Measurements from ENCODE around the gene HTR3B.
A peak's percentile ranks its signal among the peaks of the same experiment; 100 is the strongest.
"Not testable (repeated sequence)": the region's sequence is repeated elsewhere in the genome, so short reads cannot be mapped to it uniquely, and the experiment has no call there.

HTR3B gene

GRCh38 chr11:113904379-113905101, at the start of gene HTR3B:
Gene HTR3B, plus strand, starts transcription at chr11:113904796. Its CDS starts 138 bp downstream, at chr11:113904934.
- DNase-seq: no peak

GRCh38 chr11:113855803-113856202, 48.8 kb upstream of the HTR3B start:
- no peak for DNase-seq

DNA sequence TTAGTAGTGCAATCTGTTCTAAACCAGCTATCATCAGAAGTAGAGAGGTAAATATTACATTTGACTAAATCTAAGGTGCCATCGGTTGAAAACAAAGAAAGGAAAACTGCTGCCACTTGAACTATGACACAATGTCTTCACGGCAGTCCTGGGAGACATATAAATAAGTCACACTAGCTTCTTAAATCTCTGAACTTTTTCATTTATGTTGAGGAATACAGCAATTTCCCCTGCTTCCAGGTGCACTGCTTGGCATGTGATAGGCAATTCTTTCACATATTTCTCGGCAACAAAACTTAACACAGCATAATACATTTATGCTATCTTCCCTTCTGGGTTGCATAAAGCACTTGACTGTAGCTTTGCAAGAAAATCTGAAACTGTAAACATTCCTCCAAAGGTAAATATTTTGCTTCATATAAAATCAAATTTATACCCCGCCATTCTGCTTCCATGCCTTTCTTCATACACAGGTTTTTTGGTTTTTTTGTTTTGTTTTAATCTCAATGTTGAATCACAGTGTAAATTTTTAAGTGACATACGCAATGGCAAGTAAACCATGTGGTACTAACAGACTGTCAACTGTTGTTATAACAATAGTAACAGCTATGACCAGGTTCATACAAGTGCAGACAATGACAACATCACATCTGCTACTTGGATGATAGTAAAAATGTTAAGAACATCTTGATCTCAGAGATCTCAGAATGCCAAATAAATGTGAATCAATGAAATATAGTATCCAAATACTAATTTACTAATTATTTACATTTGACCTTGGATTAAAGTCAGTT, 47.4 kb upstream of the HTR3B start:
- no peak for DNase-seq

GRCh38 chr11:113859665-113860064, 44.9 kb upstream of the HTR3B start:
- DNase-seq: no peak

- DNase-seq: no peak
Observed at GRCh38 chr11:113862435-113862834, 42.2 kb upstream of the HTR3B start.

GRCh38 chr11:113864410-113864809, 40.2 kb upstream of the HTR3B start:
- no peak for DNase-seq

- DNase-seq: no peak
Observed at GRCh38 chr11:113865873-113866272, 38.7 kb upstream of the HTR3B start.

DNA sequence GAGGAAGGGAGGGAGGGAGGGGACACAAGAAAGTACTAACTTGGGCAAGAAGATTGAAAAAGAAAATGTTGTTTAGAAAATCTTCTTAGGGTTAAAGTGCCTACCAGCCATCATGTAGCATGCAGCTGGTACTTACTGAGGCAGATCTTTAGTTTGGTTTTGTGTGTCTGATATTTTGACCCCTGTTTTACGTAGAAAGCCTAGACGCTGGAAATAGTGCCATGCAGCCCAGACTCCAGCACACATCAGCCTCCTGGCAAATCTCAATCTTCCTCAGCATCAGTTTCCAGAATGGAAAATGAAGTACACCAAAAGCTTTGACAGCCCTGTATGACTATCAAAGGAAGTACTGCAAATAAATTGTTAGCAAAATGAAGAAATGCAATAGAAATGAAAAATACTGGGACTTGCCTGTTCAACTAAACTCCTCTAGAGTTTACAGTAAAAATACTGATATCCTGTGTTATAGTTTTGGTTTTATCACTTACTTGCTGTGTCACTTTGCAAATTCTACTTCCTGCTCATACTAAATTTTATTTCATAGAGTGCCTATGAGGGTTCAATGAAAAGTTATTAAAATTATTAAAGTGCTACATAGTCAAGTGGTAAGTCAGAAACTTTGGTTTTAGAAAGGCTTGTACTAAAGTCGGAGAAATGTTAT, 36.6 kb upstream of the HTR3B start:
- DNase-seq: no peak

GRCh38 chr11:113871336-113871735, 33.3 kb upstream of the HTR3B start:
- DNase-seq: no peak

GRCh38 chr11:113873236-113873626, 31.4 kb upstream of the HTR3B start:
- DNase-seq: no peak

- no peak for DNase-seq
Observed at GRCh38 chr11:113874096-113874495, 30.5 kb upstream of the HTR3B start.

- DNase-seq: no peak
Observed at GRCh38 chr11:113874581-113875233, 29.9 kb upstream of the HTR3B start.

- DNase-seq: peak; percentile 94
Observed at GRCh38 chr11:113875234-113876073, 29.1 kb upstream of the HTR3B start, which contains the start of gene USP28. Gene USP28, minus strand, starts transcription at chr11:113875572. Its CDS starts 71 bp downstream, at chr11:113875501.

- DNase-seq: no peak
Observed at GRCh38 chr11:113876074-113876797, 28.4 kb upstream of the HTR3B start.

DNA sequence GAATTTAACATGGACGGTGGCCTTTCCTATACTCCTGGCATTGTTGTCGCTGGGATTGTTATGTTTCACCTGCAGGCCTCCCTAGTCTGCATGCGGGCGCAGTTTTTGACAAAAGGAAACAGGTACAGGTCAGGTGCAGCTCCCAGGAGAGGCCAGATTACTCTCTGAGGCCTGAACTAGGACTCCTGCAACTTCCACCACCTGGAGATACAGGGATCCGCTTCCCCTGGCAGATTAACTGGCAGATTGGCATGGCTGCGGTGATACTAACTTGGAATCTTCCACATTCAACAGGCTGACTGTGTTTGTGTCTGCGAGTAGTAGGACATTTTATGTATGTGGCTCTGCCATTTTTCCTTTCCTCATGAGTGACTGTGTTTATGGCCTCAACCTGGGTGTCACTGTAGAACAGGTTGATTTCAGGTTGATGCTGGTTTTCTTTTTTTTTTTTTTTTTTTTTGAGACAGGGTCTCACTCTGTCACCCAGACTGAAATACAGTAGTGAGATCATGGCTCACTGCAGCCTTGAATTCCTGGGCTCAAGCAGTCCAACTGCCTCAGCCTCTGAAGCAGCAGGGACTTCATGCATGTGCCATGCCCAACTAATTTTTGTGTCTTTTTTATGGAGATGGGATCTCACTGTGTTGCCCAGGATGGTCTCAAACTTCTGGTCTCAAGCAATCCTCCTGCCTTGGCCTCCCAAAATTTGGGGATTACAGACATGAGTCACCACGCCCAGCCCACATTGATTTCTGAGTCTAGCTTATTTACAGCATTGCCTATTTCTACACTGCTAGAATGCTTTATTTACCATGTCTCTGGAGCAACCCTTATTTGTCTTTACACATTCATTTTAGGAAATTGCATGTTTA, 27.6 kb upstream of the HTR3B start:
- DNase-seq: no peak

GRCh38 chr11:113877670-113878055, 26.9 kb upstream of the HTR3B start:
- DNase-seq: no peak

GRCh38 chr11:113879446-113879845, 25.1 kb upstream of the HTR3B start:
- not testable (repeated sequence) for DNase-seq

DNA sequence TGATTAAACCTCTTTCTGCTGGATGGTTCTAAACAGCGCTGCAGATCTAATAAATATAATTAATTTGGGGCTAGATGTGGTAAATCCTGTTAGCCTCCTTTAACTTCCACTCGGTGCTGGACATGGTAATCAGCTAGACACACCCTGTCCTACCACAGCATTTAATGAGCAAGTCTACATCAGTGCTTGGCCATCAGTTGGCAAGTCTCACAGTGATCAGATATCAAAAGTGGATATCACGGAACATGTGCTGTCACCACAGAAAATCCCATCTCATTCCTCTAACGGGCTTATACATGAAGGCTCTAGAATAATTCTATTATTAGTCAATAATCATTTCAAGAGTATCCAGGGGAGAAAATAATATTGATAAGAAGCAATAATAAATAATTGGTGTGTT, 23.6 kb upstream of the HTR3B start:
- DNase-seq: no peak

DNA sequence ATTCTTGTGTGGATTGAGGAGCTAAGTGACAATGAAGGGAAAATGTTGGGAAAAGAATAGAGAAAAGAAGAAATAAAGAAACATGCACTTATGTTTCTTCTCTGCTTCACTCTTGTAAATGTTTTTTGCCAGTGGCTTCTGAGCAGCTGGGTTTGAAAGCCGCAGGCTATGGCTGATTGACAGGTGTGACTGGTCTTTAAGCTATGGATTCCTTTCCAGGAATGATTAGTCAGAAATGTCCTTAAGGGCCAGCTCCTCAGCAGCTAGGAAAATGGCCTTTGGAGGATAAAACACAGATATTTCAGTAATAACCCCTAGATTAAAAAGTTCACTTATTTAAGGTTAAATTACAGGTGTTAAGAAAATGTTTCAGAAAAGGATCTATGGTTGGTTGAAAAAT, 22.7 kb upstream of the HTR3B start:
- no peak for DNase-seq

DNA sequence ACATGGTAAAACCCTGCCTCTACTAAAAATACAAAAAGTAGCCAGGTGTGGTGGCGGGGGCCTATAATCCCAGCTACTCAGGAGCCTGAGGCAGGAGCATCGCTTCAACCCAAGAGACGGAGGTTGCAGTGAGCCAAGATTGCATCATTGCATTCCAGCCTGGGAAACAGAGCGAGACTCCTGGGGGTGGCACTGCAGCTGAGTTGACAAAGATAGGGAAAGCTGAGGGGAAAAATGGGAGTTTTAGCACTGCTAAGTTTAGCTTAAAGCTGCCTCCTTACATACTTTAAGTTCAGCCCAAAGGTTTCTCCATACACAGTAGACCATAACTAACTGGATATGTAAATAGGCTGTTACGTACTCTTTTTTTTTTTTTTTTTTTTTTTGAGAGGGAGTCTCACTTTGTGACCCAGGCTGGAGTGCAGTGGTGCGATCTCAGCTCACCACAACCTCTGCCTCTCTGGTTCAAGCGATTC, 20.2 kb upstream of the HTR3B start:
- DNase-seq: no peak
